GM23338 (cell line): ENCODE measurements around the gene RAB32.

Experiments used
- CREB1 ChIP-seq: fragments of 250-450 bp; sonication (Bioruptor Pico); IDR thresholded peaks from 2 replicates; pipeline ENCODE4 v1.5.0; 2020; ENCODE audit warnings: low read depth, mild to moderate bottlenecking, moderate library complexity
- EZH2 ChIP-seq: fragments of 200-600 bp; sonication (generic); IDR thresholded peaks from one replicate; pipeline ENCODE4 v1.8.0; 2017; ENCODE audit warnings: antibody characterized with exemption, mild to moderate bottlenecking, low read depth; ENCODE audit not compliant: unreplicated experiment
- EZH2phosphoT487 ChIP-seq: fragments of 200-600 bp; sonication (generic); IDR thresholded peaks from one replicate; pipeline ENCODE4 v1.8.1; 2018; ENCODE audit warnings: antibody characterized with exemption; ENCODE audit not compliant: unreplicated experiment
- JUNB ChIP-seq: IDR thresholded peaks from one replicate; pipeline ENCODE4 v1.6.1; 2016; ENCODE audit warnings: antibody characterized with exemption; ENCODE audit not compliant: unreplicated experiment
- NANOG ChIP-seq: IDR thresholded peaks from 2 replicates; pipeline ENCODE4 v1.6.1; 2016; ENCODE audit warnings: antibody characterized with exemption, borderline replicate concordance
- POLR2AphosphoS5 ChIP-seq: IDR thresholded peaks from 2 replicates; pipeline ENCODE4 v1.6.1; 2016; ENCODE audit warnings: antibody characterized with exemption, low read depth
- ZNF331 ChIP-seq: fragments of 250-450 bp; sonication (Bioruptor Pico); IDR thresholded peaks from 2 replicates; pipeline ENCODE4 v1.5.0; 2020; ENCODE audit warnings: low read depth, mild to moderate bottlenecking, moderate library complexity
- TF ChIP-seq, protein P1 (sequence below), 2 experiments: fragments of 200-600 bp in 1 of 2; sonication (generic) in 1 of 2; conservative IDR thresholded peaks; 2 replicates each; pipeline versions ENCODE4 v1.5.1 to v1.6.1; 2016 to 2017; ENCODE audit warnings: antibody characterized with exemption in 2 of 2, low read depth in 2 of 2, mild to moderate bottlenecking in 2 of 2, moderate library complexity in 1 of 2
- TF ChIP-seq, protein P2 (sequence below): IDR thresholded peaks from one replicate; pipeline ENCODE4 v1.6.1; 2018; ENCODE audit warnings: antibody characterized with exemption; ENCODE audit not compliant: unreplicated experiment
- TF ChIP-seq, protein P3 (sequence below): IDR thresholded peaks from 2 replicates; pipeline ENCODE4 v1.6.1; 2016; ENCODE audit warnings: antibody characterized with exemption

DNA sequence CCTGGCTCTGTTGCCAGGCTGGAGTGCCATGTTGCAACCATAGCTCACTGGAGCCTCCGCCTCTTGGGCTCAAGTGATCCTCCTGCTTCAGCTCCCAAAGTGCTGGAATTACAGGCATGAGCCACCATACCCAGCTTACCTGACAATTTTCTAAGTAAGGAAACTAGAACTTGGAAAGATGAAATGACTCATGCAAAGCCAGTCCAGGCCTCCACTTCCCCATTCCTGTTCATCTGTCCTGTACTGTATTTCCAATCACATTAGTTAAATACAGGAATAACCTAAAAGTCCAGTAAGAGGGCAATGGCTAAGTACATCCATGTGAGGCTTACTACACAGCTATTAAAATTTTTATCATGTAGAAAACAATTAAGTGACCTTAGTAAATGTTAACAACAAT is 46.9 kb downstream of the RAB32 start:
- TF ChIP-seq, protein P1, sequence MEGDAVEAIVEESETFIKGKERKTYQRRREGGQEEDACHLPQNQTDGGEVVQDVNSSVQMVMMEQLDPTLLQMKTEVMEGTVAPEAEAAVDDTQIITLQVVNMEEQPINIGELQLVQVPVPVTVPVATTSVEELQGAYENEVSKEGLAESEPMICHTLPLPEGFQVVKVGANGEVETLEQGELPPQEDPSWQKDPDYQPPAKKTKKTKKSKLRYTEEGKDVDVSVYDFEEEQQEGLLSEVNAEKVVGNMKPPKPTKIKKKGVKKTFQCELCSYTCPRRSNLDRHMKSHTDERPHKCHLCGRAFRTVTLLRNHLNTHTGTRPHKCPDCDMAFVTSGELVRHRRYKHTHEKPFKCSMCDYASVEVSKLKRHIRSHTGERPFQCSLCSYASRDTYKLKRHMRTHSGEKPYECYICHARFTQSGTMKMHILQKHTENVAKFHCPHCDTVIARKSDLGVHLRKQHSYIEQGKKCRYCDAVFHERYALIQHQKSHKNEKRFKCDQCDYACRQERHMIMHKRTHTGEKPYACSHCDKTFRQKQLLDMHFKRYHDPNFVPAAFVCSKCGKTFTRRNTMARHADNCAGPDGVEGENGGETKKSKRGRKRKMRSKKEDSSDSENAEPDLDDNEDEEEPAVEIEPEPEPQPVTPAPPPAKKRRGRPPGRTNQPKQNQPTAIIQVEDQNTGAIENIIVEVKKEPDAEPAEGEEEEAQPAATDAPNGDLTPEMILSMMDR (conservative IDR thresholded peaks at IDR 0.05; ENCODE audit: low read depth in 2 of 2) = no peak
- no peak for TF ChIP-seq POLR2AphosphoS5
- no peak for TF ChIP-seq EZH2
- TF ChIP-seq, protein P2, sequence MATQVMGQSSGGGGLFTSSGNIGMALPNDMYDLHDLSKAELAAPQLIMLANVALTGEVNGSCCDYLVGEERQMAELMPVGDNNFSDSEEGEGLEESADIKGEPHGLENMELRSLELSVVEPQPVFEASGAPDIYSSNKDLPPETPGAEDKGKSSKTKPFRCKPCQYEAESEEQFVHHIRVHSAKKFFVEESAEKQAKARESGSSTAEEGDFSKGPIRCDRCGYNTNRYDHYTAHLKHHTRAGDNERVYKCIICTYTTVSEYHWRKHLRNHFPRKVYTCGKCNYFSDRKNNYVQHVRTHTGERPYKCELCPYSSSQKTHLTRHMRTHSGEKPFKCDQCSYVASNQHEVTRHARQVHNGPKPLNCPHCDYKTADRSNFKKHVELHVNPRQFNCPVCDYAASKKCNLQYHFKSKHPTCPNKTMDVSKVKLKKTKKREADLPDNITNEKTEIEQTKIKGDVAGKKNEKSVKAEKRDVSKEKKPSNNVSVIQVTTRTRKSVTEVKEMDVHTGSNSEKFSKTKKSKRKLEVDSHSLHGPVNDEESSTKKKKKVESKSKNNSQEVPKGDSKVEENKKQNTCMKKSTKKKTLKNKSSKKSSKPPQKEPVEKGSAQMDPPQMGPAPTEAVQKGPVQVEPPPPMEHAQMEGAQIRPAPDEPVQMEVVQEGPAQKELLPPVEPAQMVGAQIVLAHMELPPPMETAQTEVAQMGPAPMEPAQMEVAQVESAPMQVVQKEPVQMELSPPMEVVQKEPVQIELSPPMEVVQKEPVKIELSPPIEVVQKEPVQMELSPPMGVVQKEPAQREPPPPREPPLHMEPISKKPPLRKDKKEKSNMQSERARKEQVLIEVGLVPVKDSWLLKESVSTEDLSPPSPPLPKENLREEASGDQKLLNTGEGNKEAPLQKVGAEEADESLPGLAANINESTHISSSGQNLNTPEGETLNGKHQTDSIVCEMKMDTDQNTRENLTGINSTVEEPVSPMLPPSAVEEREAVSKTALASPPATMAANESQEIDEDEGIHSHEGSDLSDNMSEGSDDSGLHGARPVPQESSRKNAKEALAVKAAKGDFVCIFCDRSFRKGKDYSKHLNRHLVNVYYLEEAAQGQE = no peak
- no peak for TF ChIP-seq JUNB
- no peak for TF ChIP-seq ZNF331
- no peak for TF ChIP-seq EZH2phosphoT487
- TF ChIP-seq CREB1 (CRISPR knock-in tag) = no peak
- TF ChIP-seq NANOG = no peak
- TF ChIP-seq, protein P3, sequence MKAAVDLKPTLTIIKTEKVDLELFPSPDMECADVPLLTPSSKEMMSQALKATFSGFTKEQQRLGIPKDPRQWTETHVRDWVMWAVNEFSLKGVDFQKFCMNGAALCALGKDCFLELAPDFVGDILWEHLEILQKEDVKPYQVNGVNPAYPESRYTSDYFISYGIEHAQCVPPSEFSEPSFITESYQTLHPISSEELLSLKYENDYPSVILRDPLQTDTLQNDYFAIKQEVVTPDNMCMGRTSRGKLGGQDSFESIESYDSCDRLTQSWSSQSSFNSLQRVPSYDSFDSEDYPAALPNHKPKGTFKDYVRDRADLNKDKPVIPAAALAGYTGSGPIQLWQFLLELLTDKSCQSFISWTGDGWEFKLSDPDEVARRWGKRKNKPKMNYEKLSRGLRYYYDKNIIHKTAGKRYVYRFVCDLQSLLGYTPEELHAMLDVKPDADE = no peak
